ENCODE measurements around the gene UTP11.
"Not testable (repeated sequence)": the region's sequence is repeated elsewhere in the genome, so short reads cannot be mapped to it uniquely, and the experiment has no call there.

UTP11 gene

DNA sequence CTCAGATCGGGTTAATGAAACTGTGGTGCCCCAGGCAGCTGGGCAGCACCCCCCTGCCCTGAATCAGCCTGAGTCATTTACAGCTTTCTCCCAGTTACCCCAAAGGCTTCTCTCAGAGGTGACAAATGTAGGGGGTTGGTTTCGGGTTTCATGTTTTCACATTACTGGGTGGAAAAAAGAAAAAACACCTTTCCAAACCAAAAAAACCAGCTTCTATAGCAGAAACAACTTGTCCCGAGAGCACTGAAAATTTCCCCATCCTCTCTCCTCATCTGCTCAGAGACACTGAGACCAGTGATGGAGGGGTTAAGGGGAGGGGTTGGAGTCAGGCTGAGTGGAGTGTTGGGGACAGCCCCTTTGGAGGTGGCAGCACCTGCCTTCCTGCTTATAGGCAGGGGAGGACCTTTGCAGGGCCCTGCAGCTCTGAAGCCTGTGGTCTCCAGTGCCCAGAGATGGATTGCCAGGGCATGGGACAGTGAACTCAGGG, 15.6 kb downstream of the UTP11 start:
- no peak for DNase-seq

- no peak for DNase-seq
These were observed 16.1 kb downstream of the UTP11 start for GRCh38 chr1:38028671-38029070.

- DNase-seq: peak; percentile 23 to 73
These were observed 16.6 kb downstream of the UTP11 start for GRCh38 chr1:38029081-38029681.

DNA sequence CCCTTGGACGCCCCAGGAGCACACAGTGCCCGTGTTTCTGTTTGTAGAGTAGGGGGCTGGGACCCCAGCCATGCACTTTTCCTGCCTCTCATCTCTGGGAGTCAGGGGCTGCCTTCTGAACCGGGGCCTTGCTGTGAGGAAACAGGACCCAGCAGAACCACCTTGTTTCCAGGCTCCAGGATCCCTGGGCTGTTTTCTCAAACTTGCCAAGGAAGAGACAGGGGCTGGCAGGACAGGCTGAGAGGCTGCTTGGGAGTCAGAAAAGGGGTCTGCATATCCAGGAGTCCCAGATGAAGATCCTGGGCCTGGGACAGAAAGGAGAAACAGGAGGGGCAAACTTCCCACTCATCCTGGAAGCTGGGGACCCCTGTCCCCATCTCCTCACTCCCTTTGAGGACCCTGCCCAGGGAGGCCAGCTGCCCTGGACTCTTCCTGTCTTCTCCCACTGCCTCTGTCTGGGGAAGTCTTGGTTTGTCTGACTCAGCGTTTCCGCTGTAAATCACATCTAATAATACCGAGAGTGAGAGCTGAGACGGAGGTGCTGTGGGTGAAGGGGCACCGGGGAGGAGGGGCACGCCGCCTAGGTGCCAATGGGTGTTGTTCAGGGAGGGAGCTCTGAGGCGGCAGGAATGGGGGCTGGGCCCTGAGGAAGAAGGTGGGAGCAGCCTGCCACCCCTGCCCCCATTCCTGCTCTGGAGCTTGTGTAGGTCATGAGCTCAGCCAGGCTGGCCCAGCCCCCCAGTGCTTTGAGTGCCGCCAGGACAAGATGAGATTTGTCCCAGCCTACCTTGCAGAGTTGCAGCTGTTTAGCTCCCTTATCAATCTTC, 17.4 kb downstream of the UTP11 start:
- DNase-seq: no peak

DNA sequence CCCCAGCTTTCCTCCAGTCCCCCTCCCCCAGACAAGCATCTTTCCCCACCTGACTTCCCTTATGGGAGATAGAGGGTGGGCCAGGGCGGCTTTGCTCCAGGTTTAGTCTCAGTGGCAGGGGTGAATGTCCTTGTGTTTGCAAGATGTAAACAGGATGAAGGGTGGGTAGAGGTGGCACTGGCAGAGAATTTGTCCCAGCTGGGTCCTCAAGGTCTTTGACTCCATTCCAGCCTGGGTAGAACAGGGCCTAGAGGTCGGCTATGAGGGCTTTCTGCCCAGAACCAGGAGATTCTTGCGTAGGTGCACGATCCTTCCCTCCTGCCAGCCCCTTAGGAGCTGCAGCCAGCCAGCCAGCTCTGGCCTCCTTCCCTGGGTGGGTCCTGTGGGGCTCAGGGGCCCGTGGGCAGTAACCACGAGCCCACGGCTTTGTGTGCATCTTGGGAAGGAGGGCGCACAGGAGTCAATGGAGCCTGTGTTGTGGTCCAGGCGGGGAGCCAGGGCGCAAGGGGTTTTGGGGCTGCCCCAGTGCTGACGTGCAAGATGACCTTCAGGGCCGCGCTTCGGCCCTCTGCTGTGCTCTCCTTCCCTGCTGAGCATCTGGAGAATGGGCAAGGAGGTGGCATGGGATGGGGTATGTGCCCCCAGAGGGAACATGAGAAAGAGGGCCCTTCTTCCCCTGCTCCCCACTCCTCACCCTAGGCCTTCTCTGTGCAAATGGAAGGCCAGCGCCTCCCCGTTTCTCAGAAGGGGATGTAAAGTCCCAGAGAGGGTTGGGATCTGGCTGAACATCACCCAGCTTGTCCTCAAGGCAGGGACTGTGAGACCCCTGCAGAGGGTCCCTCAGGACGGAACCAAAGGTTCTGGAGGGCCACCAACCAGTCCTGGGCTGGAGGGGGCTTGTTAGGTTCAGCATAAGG, 18.3 kb downstream of the UTP11 start:
- DNase-seq: no peak

GRCh38 chr1:38031513-38031866, 19.0 kb downstream of the UTP11 start:
- no peak for DNase-seq

- not testable (repeated sequence) for DNase-seq
These were observed 20.5 kb downstream of the UTP11 start for GRCh38 chr1:38032992-38033391.

- DNase-seq: no peak
These were observed 22.3 kb downstream of the UTP11 start for GRCh38 chr1:38034871-38035270.

GRCh38 chr1:38037221-38037939, 24.8 kb downstream of the UTP11 start:
- DNase-seq: no peak

DNA sequence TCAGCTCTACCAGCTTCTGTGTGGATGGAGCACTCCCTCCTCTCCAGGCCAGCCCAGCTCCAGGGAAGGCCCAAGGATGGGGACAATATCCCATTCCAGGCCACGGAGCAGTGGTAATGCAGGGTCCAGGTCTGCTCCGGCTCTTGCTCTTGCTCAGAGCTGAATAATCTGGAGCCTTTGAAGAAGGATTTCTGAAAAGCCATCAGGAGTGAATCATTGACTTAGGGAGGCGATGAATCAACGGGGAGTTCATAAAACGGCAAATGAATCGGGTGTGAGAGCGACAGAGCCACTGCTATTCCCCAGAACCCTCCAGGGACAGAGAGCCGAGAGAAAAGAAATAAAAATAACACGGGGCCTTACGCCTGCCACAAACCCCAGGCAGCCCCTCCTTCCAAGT, 26.3 kb downstream of the UTP11 start:
- DNase-seq: no peak

DNA sequence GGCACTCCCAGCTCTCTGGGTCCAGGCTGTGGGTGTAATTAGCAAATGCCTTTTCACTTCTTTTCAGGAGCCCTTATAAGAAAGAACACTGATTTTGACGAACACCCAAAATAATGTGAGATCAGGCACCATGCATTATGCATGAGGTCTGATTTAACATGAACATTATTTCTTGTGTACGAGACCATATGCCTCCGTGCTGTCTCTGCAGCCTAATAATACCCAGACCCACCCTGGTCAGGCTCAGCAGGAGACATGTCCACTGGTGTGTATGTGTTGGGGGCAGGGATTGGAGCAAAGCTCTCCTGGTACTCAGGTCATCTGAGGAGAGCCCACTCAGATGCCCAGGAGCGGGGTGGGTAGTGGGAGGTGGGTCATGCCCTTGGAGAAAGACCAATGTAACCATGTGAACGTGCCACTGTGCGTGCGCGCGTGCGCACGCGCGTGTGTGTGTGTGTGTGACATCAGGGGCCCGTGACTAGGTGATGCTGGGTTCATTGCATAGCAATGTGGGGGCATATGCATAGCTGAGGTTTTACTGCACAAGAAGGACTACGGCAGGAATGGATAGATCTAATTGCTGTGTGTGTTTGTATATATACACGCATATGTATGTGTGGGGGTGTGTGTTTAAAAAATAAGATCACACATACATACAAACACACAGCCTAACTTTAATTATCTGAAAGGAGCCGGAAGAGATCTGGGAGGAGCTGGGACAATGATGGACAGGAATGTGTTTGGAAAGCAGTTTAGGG, 27.0 kb downstream of the UTP11 start:
- DNase-seq: no peak

DNA sequence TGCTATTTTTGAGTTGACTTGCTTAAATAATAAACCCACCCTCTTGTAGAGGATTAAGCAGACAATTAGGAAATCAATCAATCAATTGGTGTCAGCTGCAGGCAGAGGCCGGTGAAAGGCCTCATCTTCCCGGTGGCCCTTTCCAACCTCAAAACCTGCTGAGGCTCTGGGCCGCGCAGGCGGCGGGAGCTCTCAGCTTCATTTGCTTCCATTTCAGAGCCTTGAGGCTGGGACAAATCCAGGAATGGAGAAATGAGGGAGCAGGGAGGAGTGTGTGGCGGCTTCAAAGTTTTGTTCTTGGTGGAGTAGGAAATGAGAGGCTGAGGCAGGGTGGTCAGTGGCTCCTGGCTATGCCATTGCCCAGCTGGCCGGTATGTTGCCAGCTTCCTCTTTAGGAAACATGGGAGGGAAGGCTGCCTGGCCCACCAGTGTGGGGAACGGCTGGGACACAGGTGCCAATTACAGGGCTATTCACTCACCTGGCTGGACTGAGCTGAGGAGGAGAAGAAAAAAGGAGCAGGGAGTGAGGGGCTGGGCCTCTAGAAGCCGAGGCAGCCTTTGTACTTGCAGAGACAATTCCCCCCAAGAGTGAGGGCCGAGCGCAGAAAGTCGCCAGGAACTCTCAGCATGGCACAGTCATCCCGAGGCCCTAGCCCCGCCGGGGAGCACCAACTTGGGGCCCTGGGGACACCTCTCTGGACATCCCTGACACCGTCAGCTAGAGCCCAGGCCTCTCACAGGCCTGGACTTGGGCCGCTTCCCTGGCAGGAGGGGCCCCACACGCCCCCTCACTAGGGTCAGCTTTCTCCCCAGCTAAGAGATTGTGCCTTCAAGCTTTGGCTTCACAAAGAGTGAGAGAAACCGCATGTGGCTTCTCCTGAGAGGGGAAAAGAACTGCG, 29.7 kb downstream of the UTP11 start:
- DNase-seq: no peak

- no peak for DNase-seq
These were observed 30.7 kb downstream of the UTP11 start for GRCh38 chr1:38043036-38043747.

DNA sequence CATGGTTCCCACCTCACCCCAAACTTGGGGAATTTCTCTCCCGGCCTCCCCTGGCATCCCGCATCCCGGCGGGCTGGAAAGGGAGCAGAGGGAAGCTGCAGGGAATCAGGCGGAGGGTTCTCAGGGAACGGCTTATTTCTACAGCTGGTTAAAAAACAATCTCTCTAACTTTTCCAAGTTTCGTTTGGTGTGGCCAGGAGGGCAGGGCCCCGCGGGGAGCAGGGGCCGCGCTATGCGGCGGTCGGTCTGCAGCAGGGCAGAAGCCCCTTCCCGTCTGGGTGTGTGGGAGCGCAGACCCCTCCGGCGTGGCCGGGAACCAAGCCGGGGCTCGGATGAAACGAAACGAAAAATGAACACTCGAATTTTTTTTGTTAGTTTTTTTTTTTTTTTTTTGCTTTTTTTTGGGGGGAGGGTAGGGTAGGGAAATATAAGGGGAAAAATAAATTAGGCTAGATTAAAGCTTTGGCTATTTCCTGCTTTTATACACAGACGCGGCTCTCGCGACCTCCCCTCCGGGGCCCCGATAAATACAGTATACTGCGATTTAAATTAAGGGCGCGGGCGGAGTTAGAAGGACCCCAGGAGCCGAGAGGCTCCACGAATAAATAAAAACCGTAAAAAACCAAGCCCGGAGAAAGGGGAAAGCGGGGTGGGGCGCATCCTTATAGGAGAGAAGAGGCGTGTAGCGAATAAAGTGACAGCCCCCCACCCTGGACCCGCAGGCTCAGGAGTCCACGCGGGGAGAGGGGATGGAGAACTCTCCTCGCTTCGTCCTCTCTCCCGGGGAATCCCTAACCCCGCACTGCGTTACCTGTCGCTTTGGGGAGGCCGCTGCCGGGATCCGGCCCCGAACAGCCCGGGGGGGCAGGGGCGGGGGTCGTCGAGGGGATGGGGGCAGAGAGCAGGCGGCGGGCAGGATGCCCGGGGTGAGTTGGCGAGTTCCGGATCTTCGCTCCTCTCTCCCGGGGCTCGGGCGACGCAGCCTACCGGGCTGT, 32.0 kb downstream of the UTP11 start:
- no peak for DNase-seq

GRCh38 chr1:38045401-38046332, 33.1 kb downstream of the UTP11 start:
- DNase-seq: no peak

GRCh38 chr1:38046333-38046883, 33.9 kb downstream of the UTP11 start, which contains the start of gene POU3F1:
POU3F1 (minus strand) TSS chr1:38046793; CDS start chr1:38046743, 50 bp downstream.
- DNase-seq: no peak
